ENCODE measurements around the gene GCC1. TPM values are rescaled to one million over a fixed set of nuclear protein-coding genes. Genes with fewer than 3 reads are reported as not detected.
"Not testable (repeated sequence)": the region's sequence is repeated elsewhere in the genome, so short reads cannot be mapped to it uniquely, and the experiment has no call there.

Gene GCC1
- total RNA-seq, 2 donors from 2014 or later = 14.8 to 15.3 TPM

- no peak for DNase-seq
- Mint-ChIP-seq H3K27ac (no peak overlapping the region), H3K4me1 (peaks cover 12% of the 10 kb centered on the region), H3K36me3 (ENCODE audit: low read depth) (peaks cover 3% of the 10 kb centered on the region), H3K4me3 (no peak overlapping the region), H3K9me3 (peaks cover 29% of the 10 kb centered on the region), H3K27me3 (ENCODE audit: insufficient read depth) (peaks cover 42% of the 10 kb centered on the region)
- Histone ChIP-seq H3K9ac (ENCODE audit: extremely low read depth, low read length, poor library complexity, severe bottlenecking) (no peak overlapping the region), H3K27ac (ENCODE audit: low read depth, low read length) (no peak overlapping the region), H3K4me1 (ENCODE audit: control insufficient read depth, insufficient read depth, low read length) (no peaks in the 10 kb centered on the region), H3K36me3 (ENCODE audit: control insufficient read depth, insufficient read depth, low read length) (no peaks in the 10 kb centered on the region), H3K4me3 (ENCODE audit: low read length) (no peak overlapping the region), H3K9me3 (ENCODE audit: control insufficient read depth, low read length) (peaks cover 18% of the 10 kb centered on the region), H3K27me3 (ENCODE audit: control insufficient read depth, insufficient read depth, low read length, poor library complexity, severe bottlenecking) (peaks cover 19% of the 10 kb centered on the region)
- no peak for TF ChIP-seq CTCF (conservative IDR thresholded peaks at IDR 0.05)
- WGBS, 2 experiments (ENCODE audit: insufficient coverage in 1 of 2, insufficient read length in 1 of 2) = 87 to 89% methylated on average over 4 of the region's 4 CpGs
Measured at GRCh38 chr7:127541548-127541947, 43.8 kb downstream of the GCC1 start.

DNA sequence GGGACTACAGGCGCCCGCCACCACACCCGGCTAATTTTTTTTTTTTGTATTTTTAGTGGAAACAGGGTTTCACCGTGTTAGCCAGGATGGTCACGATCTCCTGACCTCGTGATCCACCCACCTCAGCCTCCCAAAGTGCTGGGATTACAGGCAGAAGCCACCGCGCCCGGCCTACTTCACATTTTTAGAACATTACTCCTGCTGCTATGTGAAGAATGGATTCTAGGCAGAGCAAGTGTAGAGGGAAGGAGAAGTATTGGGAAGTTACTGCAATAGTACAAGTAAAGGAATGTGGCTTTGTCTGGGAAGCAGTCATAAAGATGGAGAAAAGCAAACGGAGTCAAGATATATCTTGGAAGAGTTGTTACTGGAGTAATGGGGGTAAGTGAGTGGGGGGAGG lies 44.9 kb downstream of the GCC1 start:
- H3K27me3 Mint-ChIP-seq (ENCODE audit: insufficient read depth) = peaks cover 51% of the 10 kb centered on the region
- not testable (repeated sequence) for DNase-seq; H3K36me3 ChIP-seq (ENCODE audit: control insufficient read depth, insufficient read depth, low read length); H3K4me3 ChIP-seq (ENCODE audit: low read length); H3K9ac ChIP-seq (ENCODE audit: extremely low read depth, low read length, poor library complexity, severe bottlenecking); H3K27ac Mint-ChIP-seq; H3K4me3 Mint-ChIP-seq; H3K9me3 ChIP-seq (ENCODE audit: control insufficient read depth, low read length); H3K27ac ChIP-seq (ENCODE audit: low read depth, low read length); H3K36me3 Mint-ChIP-seq (ENCODE audit: low read depth); H3K4me1 ChIP-seq (ENCODE audit: control insufficient read depth, insufficient read depth, low read length)
- WGBS, 2 experiments (ENCODE audit: insufficient coverage in 1 of 2, insufficient read length in 1 of 2) = 95 to 100% methylated on average over 3 to 10 of the region's 10 CpGs
- peaks cover 19% of the 10 kb centered on the region for H3K27me3 ChIP-seq (ENCODE audit: control insufficient read depth, insufficient read depth, low read length, poor library complexity, severe bottlenecking)
- peaks cover 18% of the 10 kb centered on the region for H3K9me3 Mint-ChIP-seq
- H3K4me1 Mint-ChIP-seq = peaks cover 22% of the 10 kb centered on the region

DNA sequence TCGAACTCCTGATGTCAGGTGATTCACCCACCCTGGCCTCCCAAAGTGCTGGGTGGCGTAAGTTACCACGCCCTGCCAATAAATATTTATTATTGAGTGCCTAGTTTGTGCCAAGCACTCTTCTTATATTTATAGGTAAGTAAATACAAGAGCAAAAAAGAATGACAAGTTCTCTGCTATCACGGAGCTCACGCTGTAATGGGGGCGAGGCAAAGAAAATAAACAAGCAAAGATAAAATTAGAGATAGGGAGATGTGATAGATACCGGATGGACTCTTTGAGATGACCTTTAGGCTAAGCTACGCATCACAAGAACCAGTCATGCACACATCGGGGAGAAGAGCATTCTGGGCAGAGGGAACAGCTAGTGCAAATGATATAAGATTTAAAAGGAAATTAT lies 46.3 kb downstream of the GCC1 start:
- H3K27me3 ChIP-seq (ENCODE audit: control insufficient read depth, insufficient read depth, low read length, poor library complexity, severe bottlenecking) = peaks cover 19% of the 10 kb centered on the region
- H3K36me3 ChIP-seq (ENCODE audit: control insufficient read depth, insufficient read depth, low read length) = no peaks in the 10 kb centered on the region
- peaks cover 8% of the 10 kb centered on the region for H3K9me3 Mint-ChIP-seq
- H3K36me3 Mint-ChIP-seq (ENCODE audit: low read depth) = peaks cover 3% of the 10 kb centered on the region
- H3K27ac Mint-ChIP-seq = no peak overlapping the region
- peaks cover 28% of the 10 kb centered on the region for H3K4me1 Mint-ChIP-seq
- H3K27ac ChIP-seq (ENCODE audit: low read depth, low read length) = no peak overlapping the region
- peaks cover 55% of the 10 kb centered on the region for H3K27me3 Mint-ChIP-seq (ENCODE audit: insufficient read depth)
- no peak overlapping the region for H3K9ac ChIP-seq (ENCODE audit: extremely low read depth, low read length, poor library complexity, severe bottlenecking)
- H3K4me1 ChIP-seq (ENCODE audit: control insufficient read depth, insufficient read depth, low read length) = no peaks in the 10 kb centered on the region
- H3K4me3 ChIP-seq (ENCODE audit: low read length) = no peak overlapping the region
- no peak for TF ChIP-seq CTCF (conservative IDR thresholded peaks at IDR 0.05)
- DNase-seq = no peak
- H3K4me3 Mint-ChIP-seq = no peak overlapping the region
- 91 to 94% methylated on average over 8 to 9 of the region's 9 CpGs for WGBS, 2 experiments (ENCODE audit: insufficient coverage in 1 of 2, insufficient read length in 1 of 2)
- no peaks in the 10 kb centered on the region for H3K9me3 ChIP-seq (ENCODE audit: control insufficient read depth, low read length)

DNA sequence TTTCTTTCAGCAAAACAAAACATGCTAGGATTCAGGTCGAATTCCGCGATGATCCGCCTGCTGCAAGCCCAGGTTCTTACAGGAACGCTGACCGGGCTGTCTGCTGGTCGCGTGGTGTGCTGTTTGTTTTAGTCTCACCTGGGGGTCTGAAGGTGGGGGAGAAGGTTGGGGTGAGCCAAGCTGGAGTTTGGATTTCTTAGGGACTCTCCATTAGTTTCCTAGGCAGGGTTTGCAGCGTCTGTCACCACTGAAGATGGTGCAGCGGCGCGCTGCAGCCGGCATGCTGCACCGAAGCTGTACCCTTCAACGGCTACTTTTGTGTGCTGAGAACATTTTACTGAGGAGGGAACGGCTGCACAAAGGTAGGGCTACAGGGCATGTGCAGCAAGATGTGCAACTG lies 48.7 kb downstream of the GCC1 start:
- Mint-ChIP-seq H3K36me3 (ENCODE audit: low read depth) (peaks cover 3% of the 10 kb centered on the region), H3K4me3 (peak overlapping the region; percentile 54), H3K27me3 (ENCODE audit: insufficient read depth) (peaks cover 67% of the 10 kb centered on the region), H3K4me1 (peaks cover 32% of the 10 kb centered on the region), H3K27ac (peak overlapping the region; percentile 56), H3K9me3 (peaks cover 8% of the 10 kb centered on the region)
- Histone ChIP-seq H3K27ac (ENCODE audit: low read depth, low read length) (no peak overlapping the region), H3K4me3 (ENCODE audit: low read length) (peak overlapping the region; percentile 33), H3K9ac (ENCODE audit: extremely low read depth, low read length, poor library complexity, severe bottlenecking) (no peak overlapping the region), H3K9me3 (ENCODE audit: control insufficient read depth, low read length) (no peaks in the 10 kb centered on the region), H3K36me3 (ENCODE audit: control insufficient read depth, insufficient read depth, low read length) (no peaks in the 10 kb centered on the region), H3K27me3 (ENCODE audit: control insufficient read depth, insufficient read depth, low read length, poor library complexity, severe bottlenecking) (peaks cover 19% of the 10 kb centered on the region), H3K4me1 (ENCODE audit: control insufficient read depth, insufficient read depth, low read length) (no peaks in the 10 kb centered on the region)
- no peak for TF ChIP-seq CTCF (conservative IDR thresholded peaks at IDR 0.05)
- 30 to 39% methylated on average over 4 to 16 of the region's 16 CpGs for WGBS, 2 experiments (ENCODE audit: insufficient coverage in 1 of 2, insufficient read length in 1 of 2)
- DNase-seq = peak; percentile 70

All from endodermal cell (in vitro differentiated cells).